GM12878 (cell line): ENCODE measurements around the gene AP2A2. TPM values are rescaled to one million over a fixed set of nuclear protein-coding genes. Genes with fewer than 3 reads are reported as not detected.
A peak's percentile ranks its signal among the peaks of the same experiment; 100 is the strongest.

Source experiments
- BHLHE40 ChIP-seq, 2 experiments: fragments of 450-650 bp in 1 of 2; IDR thresholded peaks; 2 replicates each; pipeline ENCODE4 v1.6.1; 2011 to 2017; ENCODE audit warnings: low read depth in 2 of 2, borderline replicate concordance in 1 of 2, improper control_type of control experiment in 1 of 2, low read length in 1 of 2, mild to moderate bottlenecking in 1 of 2
- ETV6 ChIP-seq, 2 experiments: fragments of 450-650 bp in 1 of 2; IDR thresholded peaks in 1 of 2; conservative IDR thresholded peaks in 1 of 2; 2 replicates each; pipeline ENCODE4 v1.6.1; 2014; ENCODE audit warnings: antibody characterized with exemption in 1 of 2, borderline replicate concordance in 1 of 2, low read depth in 1 of 2, mild to moderate bottlenecking in 1 of 2, moderate library complexity in 1 of 2
- FOXK2 ChIP-seq: fragments of 450-650 bp; IDR thresholded peaks from 2 replicates; pipeline ENCODE4 v1.6.1; 2017; ENCODE audit warnings: mild to moderate bottlenecking, moderate library complexity
- HDGF ChIP-seq: fragments of 450-650 bp; IDR thresholded peaks from 2 replicates; pipeline ENCODE4 v1.6.1; 2016; ENCODE audit warnings: antibody characterized with exemption
- MTA2 ChIP-seq: fragments of 450-650 bp; IDR thresholded peaks from 2 replicates; pipeline ENCODE4 v1.6.1; 2016; ENCODE audit warnings: low read depth, mild to moderate bottlenecking, moderate library complexity
- NBN ChIP-seq: fragments of 450-650 bp; IDR thresholded peaks from 2 replicates; pipeline ENCODE4 v1.6.1; 2016
- NR2F1 ChIP-seq: fragments of 450-650 bp; conservative IDR thresholded peaks from 2 replicates; pipeline ENCODE4 v1.6.1; 2017; ENCODE audit warnings: mild to moderate bottlenecking
- PAX8 ChIP-seq: fragments of 450-650 bp; IDR thresholded peaks from 2 replicates; pipeline ENCODE4 v1.6.1; 2017; ENCODE audit warnings: mild to moderate bottlenecking, moderate library complexity
- RB1 ChIP-seq: fragments of 450-650 bp; formaldehyde crosslinking; IDR thresholded peaks from 2 replicates; pipeline ENCODE4 v1.6.1; 2017; ENCODE audit warnings: mild to moderate bottlenecking, borderline replicate concordance
- SUPT20H ChIP-seq: IDR thresholded peaks from 2 replicates; pipeline ENCODE4 v1.6.1; 2011; ENCODE audit warnings: low read depth, mild to moderate bottlenecking, low read length, moderate library complexity, borderline replicate concordance; ENCODE audit not compliant: control insufficient read depth
- TCF12 ChIP-seq: IDR thresholded peaks from 2 replicates; pipeline ENCODE4 v1.6.1; 2011; ENCODE audit warnings: low read depth, mild to moderate bottlenecking, low read length
- WRNIP1 ChIP-seq: IDR thresholded peaks from 2 replicates; pipeline ENCODE4 v1.6.1; 2011; ENCODE audit warnings: low read depth, low read length, improper control_type of control experiment, borderline replicate concordance
- ZNF622 ChIP-seq: fragments of 450-650 bp; IDR thresholded peaks from 2 replicates; pipeline ENCODE4 v1.6.1; 2017; ENCODE audit warnings: mild to moderate bottlenecking, inconsistent platforms
- polyA plus RNA-seq, 11 experiments: library from polyadenylated mRNA; depleted of rRNA in 4 of 11; unstranded in 6 of 11; stranded (reverse) in 5 of 11; fragments of >200 nt; fragmentation: Nextera tagmentation in 4 of 11; fragmentation: Illumina TruSeq in 1 of 11; extraction: Ambion mirVana in 4 of 11; extraction: Trizol in 1 of 11; gene quantifications; 1 replicate in 1 of 11; 2 replicates in 10 of 11; pipeline versions ENCODE4 v1.2.1 to v1.2.3, GENCODE V29; 2011 to 2016; ENCODE audit warnings: inconsistent platforms in 2 of 11, missing spikeins in 2 of 11, low read depth in 1 of 11
- total RNA-seq, 4 experiments: library from RNA; depleted of rRNA in 3 of 4; stranded (reverse); fragments of >200 nt in 3 of 4; fragmentation: Illumina TruSeq in 1 of 4; extraction: Trizol in 1 of 4; gene quantifications; 2 replicates each; pipeline versions ENCODE4 v1.2.1 to v1.2.3, GENCODE V29; 2013 to 2021
- TF ChIP-seq, protein P1 (sequence below): fragments of 450-650 bp; formaldehyde crosslinking; IDR thresholded peaks from 2 replicates; pipeline ENCODE4 v1.5.0; 2022; ENCODE audit warnings: mild to moderate bottlenecking, missing genetic modification characterization
- TF ChIP-seq, protein P2 (sequence below): fragments of 450-650 bp; conservative IDR thresholded peaks from 2 replicates; pipeline ENCODE4 v1.6.1; 2017; ENCODE audit warnings: mild to moderate bottlenecking, moderate library complexity
- TF ChIP-seq, protein P3 (sequence below): fragments of 150-350 bp; IDR thresholded peaks from 2 replicates; pipeline ENCODE4 v1.6.1; 2014; ENCODE audit warnings: mild to moderate bottlenecking, low read depth, low read length
- TF ChIP-seq, protein P4 (sequence below): IDR thresholded peaks from 2 replicates; pipeline ENCODE4 v1.6.1; 2012; ENCODE audit warnings: improper control_type of control experiment, low read depth, low read length; ENCODE audit not compliant: insufficient replicate concordance

AP2A2 gene
- total and polyA plus RNA-seq, 10 of the 15 experiments (the other 5 are each of a cell fraction or from before 2014, with no cell fraction given), result 0.58 to 48.8 (median 18.2) TPM

DNA sequence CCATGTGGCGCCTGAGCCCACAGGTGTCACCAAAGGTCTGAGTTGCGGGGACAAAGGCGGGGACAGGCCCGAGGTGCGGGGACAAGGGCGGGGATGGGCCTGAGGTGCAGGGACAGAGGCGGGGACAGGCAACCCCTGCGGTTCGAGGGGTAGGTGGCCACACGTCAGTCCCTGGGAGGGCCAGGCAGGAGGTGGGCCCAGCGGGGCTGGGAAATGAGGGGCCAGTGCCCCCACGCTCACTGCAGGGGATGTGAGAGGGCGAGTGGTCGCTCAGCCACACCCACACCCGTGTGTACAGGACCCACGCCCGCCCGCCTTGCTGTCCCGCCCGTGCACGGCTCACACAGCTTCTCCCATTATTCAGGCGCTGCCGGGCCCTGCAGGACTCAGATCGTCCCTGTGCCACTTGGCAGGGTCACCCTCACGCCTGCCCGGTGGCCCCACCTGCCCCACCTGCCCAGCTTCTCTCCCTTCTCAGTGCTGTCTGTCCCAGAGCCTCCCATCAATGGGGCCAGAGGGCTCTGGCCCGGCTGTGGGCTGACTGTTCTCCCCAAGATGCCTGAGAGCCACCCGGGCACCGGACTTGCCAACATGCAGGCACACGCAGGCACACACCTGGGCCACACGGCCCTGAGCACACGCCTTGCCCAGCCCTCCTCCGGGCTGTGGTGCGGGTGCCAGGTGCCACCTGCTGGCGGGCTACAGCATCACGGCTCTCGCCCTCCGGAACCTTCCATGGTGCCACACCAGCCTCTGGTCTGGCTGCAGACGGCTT lies 125.1 kb downstream of the AP2A2 start (continued):
- TF ChIP-seq, protein P1, sequence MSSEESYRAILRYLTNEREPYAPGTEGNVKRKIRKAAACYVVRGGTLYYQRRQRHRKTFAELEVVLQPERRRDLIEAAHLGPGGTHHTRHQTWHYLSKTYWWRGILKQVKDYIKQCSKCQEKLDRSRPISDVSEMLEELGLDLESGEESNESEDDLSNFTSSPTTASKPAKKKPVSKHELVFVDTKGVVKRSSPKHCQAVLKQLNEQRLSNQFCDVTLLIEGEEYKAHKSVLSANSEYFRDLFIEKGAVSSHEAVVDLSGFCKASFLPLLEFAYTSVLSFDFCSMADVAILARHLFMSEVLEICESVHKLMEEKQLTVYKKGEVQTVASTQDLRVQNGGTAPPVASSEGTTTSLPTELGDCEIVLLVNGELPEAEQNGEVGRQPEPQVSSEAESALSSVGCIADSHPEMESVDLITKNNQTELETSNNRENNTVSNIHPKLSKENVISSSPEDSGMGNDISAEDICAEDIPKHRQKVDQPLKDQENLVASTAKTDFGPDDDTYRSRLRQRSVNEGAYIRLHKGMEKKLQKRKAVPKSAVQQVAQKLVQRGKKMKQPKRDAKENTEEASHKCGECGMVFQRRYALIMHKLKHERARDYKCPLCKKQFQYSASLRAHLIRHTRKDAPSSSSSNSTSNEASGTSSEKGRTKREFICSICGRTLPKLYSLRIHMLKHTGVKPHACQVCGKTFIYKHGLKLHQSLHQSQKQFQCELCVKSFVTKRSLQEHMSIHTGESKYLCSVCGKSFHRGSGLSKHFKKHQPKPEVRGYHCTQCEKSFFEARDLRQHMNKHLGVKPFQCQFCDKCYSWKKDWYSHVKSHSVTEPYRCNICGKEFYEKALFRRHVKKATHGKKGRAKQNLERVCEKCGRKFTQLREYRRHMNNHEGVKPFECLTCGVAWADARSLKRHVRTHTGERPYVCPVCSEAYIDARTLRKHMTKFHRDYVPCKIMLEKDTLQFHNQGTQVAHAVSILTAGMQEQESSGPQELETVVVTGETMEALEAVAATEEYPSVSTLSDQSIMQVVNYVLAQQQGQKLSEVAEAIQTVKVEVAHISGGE (CRISPR knock-in tag), result no peak
- no peak for TF ChIP-seq NR2F1
- TF ChIP-seq, protein P2, sequence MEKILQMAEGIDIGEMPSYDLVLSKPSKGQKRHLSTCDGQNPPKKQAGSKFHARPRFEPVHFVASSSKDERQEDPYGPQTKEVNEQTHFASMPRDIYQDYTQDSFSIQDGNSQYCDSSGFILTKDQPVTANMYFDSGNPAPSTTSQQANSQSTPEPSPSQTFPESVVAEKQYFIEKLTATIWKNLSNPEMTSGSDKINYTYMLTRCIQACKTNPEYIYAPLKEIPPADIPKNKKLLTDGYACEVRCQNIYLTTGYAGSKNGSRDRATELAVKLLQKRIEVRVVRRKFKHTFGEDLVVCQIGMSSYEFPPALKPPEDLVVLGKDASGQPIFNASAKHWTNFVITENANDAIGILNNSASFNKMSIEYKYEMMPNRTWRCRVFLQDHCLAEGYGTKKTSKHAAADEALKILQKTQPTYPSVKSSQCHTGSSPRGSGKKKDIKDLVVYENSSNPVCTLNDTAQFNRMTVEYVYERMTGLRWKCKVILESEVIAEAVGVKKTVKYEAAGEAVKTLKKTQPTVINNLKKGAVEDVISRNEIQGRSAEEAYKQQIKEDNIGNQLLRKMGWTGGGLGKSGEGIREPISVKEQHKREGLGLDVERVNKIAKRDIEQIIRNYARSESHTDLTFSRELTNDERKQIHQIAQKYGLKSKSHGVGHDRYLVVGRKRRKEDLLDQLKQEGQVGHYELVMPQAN, result no peak
- no peak for TF ChIP-seq HDGF
- no peak for TF ChIP-seq FOXK2
- TF ChIP-seq BHLHE40 (IDR thresholded peaks at IDR 0.05; ENCODE audit: borderline replicate concordance in 1 of 2, low read depth in 2 of 2, low read length in 1 of 2), result peak; percentile 30 to 66; a peak in 2 of 4 replicates
- no peak for TF ChIP-seq ETV6 (conservative IDR thresholded peaks at IDR 0.05 in 1 of 2, IDR thresholded peaks at IDR 0.05 in 1 of 2; ENCODE audit: borderline replicate concordance in 1 of 2, low read depth in 1 of 2)
- no peak for TF ChIP-seq TCF12
- no peak for TF ChIP-seq RB1
- TF ChIP-seq ZNF622, result no peak
- no peak for TF ChIP-seq PAX8
- TF ChIP-seq, protein P3, sequence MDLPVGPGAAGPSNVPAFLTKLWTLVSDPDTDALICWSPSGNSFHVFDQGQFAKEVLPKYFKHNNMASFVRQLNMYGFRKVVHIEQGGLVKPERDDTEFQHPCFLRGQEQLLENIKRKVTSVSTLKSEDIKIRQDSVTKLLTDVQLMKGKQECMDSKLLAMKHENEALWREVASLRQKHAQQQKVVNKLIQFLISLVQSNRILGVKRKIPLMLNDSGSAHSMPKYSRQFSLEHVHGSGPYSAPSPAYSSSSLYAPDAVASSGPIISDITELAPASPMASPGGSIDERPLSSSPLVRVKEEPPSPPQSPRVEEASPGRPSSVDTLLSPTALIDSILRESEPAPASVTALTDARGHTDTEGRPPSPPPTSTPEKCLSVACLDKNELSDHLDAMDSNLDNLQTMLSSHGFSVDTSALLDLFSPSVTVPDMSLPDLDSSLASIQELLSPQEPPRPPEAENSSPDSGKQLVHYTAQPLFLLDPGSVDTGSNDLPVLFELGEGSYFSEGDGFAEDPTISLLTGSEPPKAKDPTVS, result peak; percentile 92
- no peak for TF ChIP-seq WRNIP1
- TF ChIP-seq NBN, result no peak
- TF ChIP-seq MTA2, result no peak
- TF ChIP-seq, protein P4, sequence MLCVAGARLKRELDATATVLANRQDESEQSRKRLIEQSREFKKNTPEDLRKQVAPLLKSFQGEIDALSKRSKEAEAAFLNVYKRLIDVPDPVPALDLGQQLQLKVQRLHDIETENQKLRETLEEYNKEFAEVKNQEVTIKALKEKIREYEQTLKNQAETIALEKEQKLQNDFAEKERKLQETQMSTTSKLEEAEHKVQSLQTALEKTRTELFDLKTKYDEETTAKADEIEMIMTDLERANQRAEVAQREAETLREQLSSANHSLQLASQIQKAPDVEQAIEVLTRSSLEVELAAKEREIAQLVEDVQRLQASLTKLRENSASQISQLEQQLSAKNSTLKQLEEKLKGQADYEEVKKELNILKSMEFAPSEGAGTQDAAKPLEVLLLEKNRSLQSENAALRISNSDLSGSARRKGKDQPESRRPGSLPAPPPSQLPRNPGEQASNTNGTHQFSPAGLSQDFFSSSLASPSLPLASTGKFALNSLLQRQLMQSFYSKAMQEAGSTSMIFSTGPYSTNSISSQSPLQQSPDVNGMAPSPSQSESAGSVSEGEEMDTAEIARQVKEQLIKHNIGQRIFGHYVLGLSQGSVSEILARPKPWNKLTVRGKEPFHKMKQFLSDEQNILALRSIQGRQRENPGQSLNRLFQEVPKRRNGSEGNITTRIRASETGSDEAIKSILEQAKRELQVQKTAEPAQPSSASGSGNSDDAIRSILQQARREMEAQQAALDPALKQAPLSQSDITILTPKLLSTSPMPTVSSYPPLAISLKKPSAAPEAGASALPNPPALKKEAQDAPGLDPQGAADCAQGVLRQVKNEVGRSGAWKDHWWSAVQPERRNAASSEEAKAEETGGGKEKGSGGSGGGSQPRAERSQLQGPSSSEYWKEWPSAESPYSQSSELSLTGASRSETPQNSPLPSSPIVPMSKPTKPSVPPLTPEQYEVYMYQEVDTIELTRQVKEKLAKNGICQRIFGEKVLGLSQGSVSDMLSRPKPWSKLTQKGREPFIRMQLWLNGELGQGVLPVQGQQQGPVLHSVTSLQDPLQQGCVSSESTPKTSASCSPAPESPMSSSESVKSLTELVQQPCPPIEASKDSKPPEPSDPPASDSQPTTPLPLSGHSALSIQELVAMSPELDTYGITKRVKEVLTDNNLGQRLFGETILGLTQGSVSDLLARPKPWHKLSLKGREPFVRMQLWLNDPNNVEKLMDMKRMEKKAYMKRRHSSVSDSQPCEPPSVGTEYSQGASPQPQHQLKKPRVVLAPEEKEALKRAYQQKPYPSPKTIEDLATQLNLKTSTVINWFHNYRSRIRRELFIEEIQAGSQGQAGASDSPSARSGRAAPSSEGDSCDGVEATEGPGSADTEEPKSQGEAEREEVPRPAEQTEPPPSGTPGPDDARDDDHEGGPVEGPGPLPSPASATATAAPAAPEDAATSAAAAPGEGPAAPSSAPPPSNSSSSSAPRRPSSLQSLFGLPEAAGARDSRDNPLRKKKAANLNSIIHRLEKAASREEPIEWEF, result no peak
- TF ChIP-seq SUPT20H, result no peak
